Smooth muscle cell (in vitro differentiated cells): Measurements from ENCODE around the gene MBTPS1. TPM values are rescaled to one million over a fixed set of nuclear protein-coding genes. Genes with fewer than 3 reads are reported as not detected.

Experiments used
- DNase-seq: peaks from one replicate; lab custom pipeline; 2025; ENCODE audit not compliant: unreplicated experiment; lab: John Stamatoyannopoulos, UW
- H2AFZ ChIP-seq: fragments of 200-600 bp; sonication (generic); 2 replicates; pipeline ENCODE4 v1.6.0; 2016; ENCODE audit warnings: antibody characterized with exemption, low read depth, mild to moderate bottlenecking
- H3F3A ChIP-seq: fragments of 200-600 bp; sonication (generic); 2 replicates; pipeline ENCODE4 v1.6.0; 2017; ENCODE audit warnings: antibody characterized with exemption, low read depth
- H3K27ac ChIP-seq: fragments of 200-600 bp; sonication (generic); 2 replicates; pipeline ENCODE4 v1.5.1; 2016; ENCODE audit warnings: low read depth, mild to moderate bottlenecking
- H3K27me3 ChIP-seq: fragments of 200-600 bp; sonication (generic); 2 replicates; pipeline ENCODE4 v1.6.1; 2016; ENCODE audit warnings: low read depth, mild to moderate bottlenecking
- H3K36me3 ChIP-seq: fragments of 200-600 bp; sonication (generic); 2 replicates; pipeline ENCODE4 v1.5.1; 2016; ENCODE audit warnings: low read depth
- H3K4me1 ChIP-seq: fragments of 200-600 bp; sonication (generic); 2 replicates; pipeline ENCODE4 v1.5.1; 2016; ENCODE audit warnings: low read depth
- H3K4me2 ChIP-seq: fragments of 200-600 bp; sonication (generic); 2 replicates; pipeline ENCODE4 v1.6.0; 2016; ENCODE audit warnings: mild to moderate bottlenecking
- H3K4me3 ChIP-seq: fragments of 200-600 bp; sonication (generic); 2 replicates; pipeline ENCODE4 v1.5.1; 2016; ENCODE audit warnings: mild to moderate bottlenecking
- H3K79me2 ChIP-seq: fragments of 200-600 bp; sonication (generic); 2 replicates; pipeline ENCODE4 v1.6.0; 2016; ENCODE audit warnings: low read depth, mild to moderate bottlenecking
- H3K9ac ChIP-seq: fragments of 200-600 bp; sonication (generic); 2 replicates; pipeline ENCODE4 v1.6.0; 2016; ENCODE audit warnings: low read depth
- H3K9me3 ChIP-seq: fragments of 200-600 bp; sonication (generic); replicated peaks from 2 replicates; pipeline ENCODE4 v1.5.1; 2016; ENCODE audit warnings: low read depth
- H4K20me1 ChIP-seq: fragments of 200-600 bp; sonication (generic); 2 replicates; pipeline ENCODE4 v1.6.0; 2016; ENCODE audit warnings: low read depth
- CTCF ChIP-seq: fragments of 200-600 bp; sonication (generic); IDR thresholded peaks from 2 replicates; pipeline ENCODE4 v1.5.1; 2017; ENCODE audit warnings: borderline replicate concordance, mild to moderate bottlenecking, antibody characterized with exemption; ENCODE audit not compliant: insufficient read depth, poor library complexity, severe bottlenecking
- WGBS: methylation state at CpG from one replicate; pipeline ENCODE4 v1.1.7; 2016; ENCODE audit warnings: low lambda C conversion rate; 5-methylcytosine and 5-hydroxymethylcytosine counted together
- polyA plus RNA-seq: library from polyadenylated mRNA; unstranded; fragments of >200 nt; fragmentation: Nextera tagmentation; extraction: Ambion mirVana; gene quantifications from 2 replicates; pipeline ENCODE4 v1.2.1, GENCODE V29; 2016
- total RNA-seq: library from RNA; depleted of rRNA; stranded (reverse); fragments of >200 nt; gene quantifications from 2 replicates; pipeline ENCODE4 v1.2.3, GENCODE V29; 2014

The MBTPS1 gene
- total and polyA plus RNA-seq, 2 experiments from 2014 or later = 51.9 to 68.9 TPM

GRCh38 chr16:84049403-84050060, 67.2 kb downstream of the MBTPS1 start:
- Histone ChIP-seq H3K9me3 (no peaks in the 10 kb centered on the region), H3F3A (no peaks in the 10 kb centered on the region), H2AFZ (no peak overlapping the region), H3K36me3 (no peaks in the 10 kb centered on the region), H3K4me2 (no peak overlapping the region), H3K9ac (no peak overlapping the region), H3K4me1 (peaks cover 4% of the 10 kb centered on the region), H3K27me3 (no peaks in the 10 kb centered on the region), H4K20me1 (no peaks in the 10 kb centered on the region), H3K4me3 (no peak overlapping the region), H3K79me2 (no peaks in the 10 kb centered on the region), H3K27ac (no peak overlapping the region)
- TF ChIP-seq CTCF = no peak
- WGBS = 98% methylated on average over 13 of the region's 13 CpGs
- no peak for DNase-seq

- Histone ChIP-seq H3K4me2 (no peak overlapping the region), H3K27ac (no peak overlapping the region), H3K9me3 (no peaks in the 10 kb centered on the region), H3K4me1 (peaks cover 9% of the 10 kb centered on the region), H3K9ac (no peak overlapping the region), H4K20me1 (no peaks in the 10 kb centered on the region), H2AFZ (no peak overlapping the region), H3K79me2 (no peaks in the 10 kb centered on the region), H3K27me3 (no peaks in the 10 kb centered on the region), H3K4me3 (no peak overlapping the region), H3F3A (no peaks in the 10 kb centered on the region), H3K36me3 (no peaks in the 10 kb centered on the region)
- DNase-seq = no peak
- TF ChIP-seq CTCF = no peak
- 98% methylated on average over 13 of the region's 13 CpGs for WGBS
These were observed 67.9 kb downstream of the MBTPS1 start for GRCh38 chr16:84048871-84049270.

GRCh38 chr16:84048270-84048669, 68.5 kb downstream of the MBTPS1 start:
- 90% methylated on average over 7 of the region's 7 CpGs for WGBS

More at GRCh38 chr16:84048270-84048669, 68.5 kb downstream of the MBTPS1 start:
- no peak overlapping the region for H3K4me3 ChIP-seq
- no peaks in the 10 kb centered on the region for H3K9me3 ChIP-seq
- H2AFZ ChIP-seq = no peak overlapping the region
- no peak for DNase-seq
- no peaks in the 10 kb centered on the region for H3K36me3 ChIP-seq
- TF ChIP-seq CTCF = no peak
- no peak overlapping the region for H3K4me2 ChIP-seq
- H4K20me1 ChIP-seq = no peaks in the 10 kb centered on the region
- no peak overlapping the region for H3K9ac ChIP-seq
- H3K4me1 ChIP-seq = peaks cover 11% of the 10 kb centered on the region
- no peak overlapping the region for H3K27ac ChIP-seq
- no peaks in the 10 kb centered on the region for H3F3A ChIP-seq
- no peaks in the 10 kb centered on the region for H3K27me3 ChIP-seq
- no peaks in the 10 kb centered on the region for H3K79me2 ChIP-seq
